GM21515 (cell line): ENCODE measurements around the gene TAGLN.
A peak's percentile ranks its signal among the peaks of the same experiment; 100 is the strongest.

Experiments used
- ATAC-seq: cut with Tn5 transposase; IDR thresholded peaks from one replicate; pipeline ENCODE4 v1.9.1; 2021; ENCODE audit not compliant: unreplicated experiment

Gene TAGLN

GRCh38 chr11:117212697-117213355, 13.7 kb downstream of the TAGLN start:
- no peak for ATAC-seq

DNA sequence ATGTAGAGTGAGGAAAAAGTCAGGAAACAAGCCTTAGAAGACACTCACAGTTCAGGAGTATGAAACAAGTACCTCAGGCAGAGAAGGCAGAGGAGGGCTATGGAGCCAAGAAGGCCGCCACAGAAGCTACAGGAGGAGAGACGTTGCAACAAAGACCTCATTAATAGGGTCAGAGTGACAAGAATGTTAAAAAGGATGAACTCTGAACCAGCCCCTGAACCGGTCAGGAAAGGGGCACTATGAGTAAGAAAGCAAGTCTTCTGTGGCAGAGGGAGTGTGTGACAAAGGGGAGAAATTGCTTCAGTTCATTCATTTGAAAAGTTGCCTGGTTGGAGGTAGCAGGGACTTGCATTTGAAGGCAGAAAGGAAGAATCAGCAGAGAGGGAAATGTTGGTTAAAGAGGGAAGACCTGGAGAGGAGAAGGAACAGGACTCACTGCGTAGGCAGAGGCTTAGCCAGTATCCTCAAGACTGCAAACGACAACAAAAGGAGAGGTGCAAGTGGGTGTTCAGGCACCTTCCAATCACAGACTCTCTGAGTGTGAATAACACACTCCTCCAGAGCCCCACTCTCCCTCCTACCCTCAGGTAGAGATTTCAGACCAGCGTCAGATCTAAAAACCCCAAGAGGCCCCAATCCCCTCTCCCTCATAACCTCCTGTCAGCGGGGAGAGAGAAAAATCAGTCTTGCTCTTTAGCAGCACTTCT, 15.4 kb downstream of the TAGLN start:
- ATAC-seq = no peak

GRCh38 chr11:117217141-117218084, 18.2 kb downstream of the TAGLN start:
- ATAC-seq = no peak

- ATAC-seq = no peak
These were observed 19.2 kb downstream of the TAGLN start for GRCh38 chr11:117218133-117218915.

- ATAC-seq = no peak
These were observed 19.8 kb downstream of the TAGLN start for GRCh38 chr11:117219001-117219400.

- ATAC-seq = no peak
These were observed 20.3 kb downstream of the TAGLN start for GRCh38 chr11:117219455-117219854.

DNA sequence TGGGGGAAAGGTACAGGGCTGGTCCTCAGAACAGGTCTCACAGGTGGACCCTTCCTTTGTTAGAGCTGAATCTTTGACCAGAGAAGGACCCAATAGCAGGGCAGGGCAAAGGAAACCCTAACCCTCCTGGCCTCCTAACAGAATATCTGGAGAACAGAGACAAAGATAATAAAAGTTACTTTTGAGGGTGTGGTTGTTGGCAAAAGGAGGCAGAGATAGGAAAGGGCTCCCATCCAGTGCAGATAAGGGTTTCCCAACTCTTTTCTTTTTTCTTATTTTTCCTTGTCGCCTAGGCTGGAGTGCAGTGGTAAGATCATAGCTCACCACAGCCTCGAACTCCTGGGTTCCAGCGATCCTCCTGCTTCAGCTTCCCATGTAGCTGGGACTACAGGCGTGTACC, 20.8 kb downstream of the TAGLN start:
- ATAC-seq = no peak

DNA sequence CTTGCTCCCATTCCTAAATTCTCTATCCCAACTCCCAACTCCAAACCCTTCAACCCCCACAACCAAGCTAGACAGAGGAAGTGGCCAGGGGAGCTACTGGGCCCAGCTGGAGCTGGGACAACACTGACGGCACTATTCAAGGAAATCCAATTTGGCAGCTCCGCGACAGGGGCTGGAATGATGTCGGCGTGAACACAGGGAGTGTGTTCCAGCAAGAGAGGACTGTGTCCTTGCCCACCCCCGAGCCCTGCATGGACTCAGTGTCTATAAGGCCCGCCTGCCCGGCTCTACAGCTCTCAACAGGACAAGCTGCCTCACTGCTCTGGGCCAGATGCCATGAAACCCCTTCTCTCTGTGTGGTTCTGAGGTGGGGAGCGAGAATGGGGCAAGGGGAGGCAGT, 21.4 kb downstream of the TAGLN start:
- no peak for ATAC-seq

DNA sequence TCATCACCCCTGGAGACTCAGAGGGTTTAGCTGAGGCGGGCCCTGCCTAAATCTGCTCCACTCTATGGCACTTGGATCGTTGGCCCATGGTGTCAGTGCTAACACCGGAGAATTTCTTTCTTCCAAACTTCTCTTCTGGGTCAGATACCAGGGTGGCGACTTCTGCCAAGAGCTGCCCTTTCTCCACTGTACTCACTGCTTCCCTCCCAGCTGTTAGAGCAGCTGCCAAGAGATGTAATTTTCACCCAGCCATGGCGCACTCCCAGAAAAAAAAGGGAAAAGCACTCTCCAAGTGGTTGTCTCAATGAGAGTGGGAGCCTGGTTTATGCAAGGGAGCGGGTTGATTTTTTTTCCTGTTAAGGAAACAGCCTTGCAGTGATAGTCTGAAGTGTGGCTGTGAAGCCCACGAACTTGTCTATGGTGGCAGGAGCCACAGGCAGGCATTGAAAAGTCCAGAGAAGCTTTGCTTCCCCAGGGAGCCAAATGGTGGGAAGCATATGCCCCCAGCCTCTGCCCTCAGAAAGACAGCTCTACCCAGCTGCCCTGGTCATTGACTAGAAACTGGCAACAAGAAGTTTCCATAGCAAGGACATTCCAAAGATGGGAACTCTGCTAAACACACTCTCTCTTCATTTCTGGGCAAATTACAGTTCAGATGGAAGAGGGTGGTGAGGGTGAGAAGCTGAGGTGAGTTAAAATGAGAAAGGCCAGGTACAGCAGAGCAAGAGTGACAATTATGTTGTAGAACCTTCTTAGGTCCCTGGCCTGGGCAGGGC, 22.0 kb downstream of the TAGLN start:
- no peak for ATAC-seq

DNA sequence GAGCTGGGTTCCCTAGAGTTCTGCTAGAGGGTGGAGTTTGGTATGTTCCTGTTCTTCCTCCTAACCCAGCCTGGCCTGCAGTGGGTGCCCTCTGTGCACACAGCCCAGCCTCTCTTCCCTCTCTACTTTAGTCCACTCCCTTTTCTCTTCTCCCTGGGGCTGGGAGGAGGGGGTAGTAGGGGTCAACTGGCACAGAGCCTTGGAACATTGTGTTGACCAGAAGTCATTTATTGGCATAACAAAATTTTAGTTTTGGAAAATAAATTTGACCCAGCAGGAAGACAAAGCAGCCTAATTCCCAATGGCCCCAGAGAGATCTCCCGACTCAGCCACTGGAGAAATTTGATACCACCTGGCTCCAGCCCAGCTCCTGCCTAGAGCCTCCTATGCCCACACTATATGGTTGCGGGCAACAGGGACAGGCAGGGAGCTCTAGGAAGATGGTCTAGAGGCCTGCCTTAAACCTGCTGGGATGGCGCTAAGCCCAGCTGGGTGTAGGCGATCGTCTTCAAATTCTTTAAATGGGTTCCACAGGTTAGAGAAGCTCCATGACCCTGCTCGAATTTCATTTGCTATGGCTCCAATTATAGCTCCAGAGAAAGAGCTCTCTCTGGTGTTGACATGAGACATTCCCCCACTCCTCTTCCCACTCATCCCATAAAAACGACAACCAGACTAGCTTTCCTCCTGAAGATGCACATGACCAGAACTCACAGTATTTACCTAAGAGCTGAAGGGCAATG, 22.8 kb downstream of the TAGLN start:
- no peak for ATAC-seq

DNA sequence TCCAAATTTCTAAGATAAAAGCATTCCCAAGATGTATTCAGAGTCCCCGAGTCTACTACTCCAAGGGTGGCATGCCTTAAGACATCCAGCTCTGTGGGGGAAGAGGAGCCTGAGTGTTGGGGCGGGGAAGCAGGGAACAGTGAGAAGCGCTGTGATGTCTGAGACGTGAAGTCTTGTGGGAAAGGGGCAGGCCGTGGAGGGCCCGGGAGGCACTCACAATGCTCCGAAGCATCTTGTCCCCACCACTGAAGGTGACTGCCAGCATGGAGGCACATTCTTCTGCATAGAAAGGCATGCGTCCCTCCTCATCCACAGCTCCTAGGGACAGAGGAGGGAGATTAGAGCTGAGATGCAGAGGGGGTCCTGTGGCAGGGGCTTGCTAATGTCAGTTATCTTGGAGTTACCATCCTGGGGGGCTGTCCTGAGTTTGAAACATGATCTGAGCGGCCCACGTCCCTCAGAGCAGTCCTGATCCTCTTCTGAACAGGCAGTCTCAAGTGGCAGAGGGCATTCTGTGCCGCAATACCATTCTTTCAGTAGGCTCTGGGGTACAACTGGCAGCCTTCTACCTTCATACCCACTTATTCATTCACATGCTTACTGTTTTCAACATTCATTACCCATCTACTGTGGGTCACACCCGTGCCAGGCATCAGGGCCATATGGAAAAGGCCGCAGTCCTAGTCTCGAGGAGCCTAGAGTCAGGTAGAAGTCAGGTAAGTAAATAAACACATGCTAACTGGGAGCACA, 24.0 kb downstream of the TAGLN start:
- ATAC-seq = no peak

- ATAC-seq = no peak
These were observed 24.8 kb downstream of the TAGLN start for GRCh38 chr11:117223741-117224689.

DNA sequence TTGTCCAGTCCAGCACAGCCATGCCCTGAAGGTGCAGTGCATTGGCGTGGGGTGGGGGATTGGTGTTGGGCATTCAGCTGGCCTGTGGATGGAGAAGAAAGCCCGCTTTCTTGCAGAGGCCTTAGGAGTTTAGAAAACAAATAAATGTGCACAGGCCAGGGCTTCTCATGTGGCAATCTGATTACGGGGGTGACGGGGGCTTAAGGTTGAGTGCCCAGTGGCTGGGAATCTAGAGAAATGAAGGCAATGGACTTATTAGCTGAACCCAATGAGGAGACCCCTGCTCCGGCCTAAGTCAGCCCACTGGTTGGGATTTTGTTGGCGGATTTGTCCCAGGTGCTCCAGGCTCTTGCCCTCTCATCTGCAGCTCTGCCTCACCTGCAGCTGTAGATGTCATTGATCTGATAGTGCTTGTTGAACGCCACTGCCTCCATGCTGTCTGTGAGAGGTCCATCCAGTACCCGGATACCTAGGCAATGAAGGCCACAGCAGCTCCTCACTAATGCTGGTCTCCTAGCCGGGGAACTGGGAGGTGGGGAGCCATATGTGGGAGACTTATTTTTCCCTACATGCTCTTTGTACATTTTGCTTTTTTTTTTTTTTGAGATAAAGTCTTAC, 26.5 kb downstream of the TAGLN start:
- ATAC-seq = no peak

DNA sequence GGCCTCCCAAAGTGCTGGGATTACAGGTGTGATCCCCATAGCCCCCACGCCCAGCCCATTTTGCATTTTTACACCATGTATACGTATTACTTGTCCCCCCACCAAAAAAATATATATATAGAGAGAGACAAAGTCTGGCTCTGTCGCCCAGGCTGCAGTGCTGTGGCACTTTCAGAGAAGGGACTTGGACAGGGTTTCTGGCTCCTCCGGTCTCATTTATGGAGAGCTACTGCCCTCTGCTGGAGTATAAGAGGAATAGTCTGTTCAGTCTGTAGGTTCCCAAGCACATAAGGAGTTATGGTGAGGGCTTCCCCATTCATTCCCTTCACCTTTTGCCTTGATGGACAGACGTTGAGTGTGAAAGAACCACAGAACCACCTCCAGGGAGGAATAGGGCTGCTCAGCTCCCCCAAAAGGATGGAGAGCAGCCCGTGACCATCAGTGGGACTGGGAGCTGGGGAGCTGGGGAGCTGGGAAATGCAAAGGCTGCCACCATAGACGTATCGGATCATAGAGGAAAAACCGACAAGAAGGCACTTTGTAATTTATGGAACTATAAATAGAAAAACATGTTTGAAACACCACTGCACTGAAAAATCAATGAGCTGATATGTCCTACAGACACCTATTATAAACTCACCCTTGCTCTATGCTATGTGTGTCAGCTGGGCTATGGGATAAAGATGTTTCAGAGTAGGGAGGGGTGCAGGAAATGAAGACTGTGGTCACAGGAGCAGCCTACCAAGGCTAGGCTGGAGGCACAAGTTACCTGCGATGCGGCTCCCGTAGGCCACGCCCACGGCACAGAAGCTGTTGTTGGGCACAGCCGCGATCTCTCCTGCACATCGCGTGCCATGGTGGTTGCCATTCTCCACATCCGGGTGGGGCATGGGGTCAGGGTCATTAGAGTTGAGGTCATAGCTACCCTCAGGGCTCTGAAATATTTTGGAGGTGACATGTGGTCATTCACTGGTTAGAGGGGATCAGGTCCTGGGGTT, 27.5 kb downstream of the TAGLN start:
- peak; percentile 48 for ATAC-seq

DNA sequence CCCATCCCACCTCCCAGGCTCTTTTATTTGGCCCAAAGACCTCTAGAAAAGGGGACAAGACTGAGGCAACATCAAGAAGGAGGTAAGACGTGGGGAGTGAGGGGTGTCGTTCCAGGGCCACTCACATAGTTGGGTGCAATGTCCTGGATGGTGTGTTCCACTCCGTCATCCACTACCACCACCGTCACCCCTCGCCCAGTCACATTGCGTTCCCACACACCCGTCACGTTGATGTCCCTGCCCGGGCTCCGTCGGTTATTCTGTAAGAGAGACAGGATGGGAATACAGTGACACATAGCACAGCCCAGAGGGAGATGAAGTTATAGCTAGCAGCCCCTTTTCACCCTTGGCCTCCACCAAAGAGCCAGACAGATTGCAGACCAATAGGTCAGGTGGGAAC, 28.9 kb downstream of the TAGLN start:
- ATAC-seq = no peak

GRCh38 chr11:117229411-117229810, 30.2 kb downstream of the TAGLN start:
- no peak for ATAC-seq
